GM12878 (cell line): ENCODE data around the gene LYSMD1. TPM values are rescaled to one million over a fixed set of nuclear protein-coding genes. Genes with fewer than 3 reads are reported as not detected.
A peak's percentile ranks its signal among the peaks of the same experiment; 100 is the strongest.

Experiments
- ATF7 ChIP-seq: fragments of 450-650 bp; IDR thresholded peaks from 2 replicates; pipeline ENCODE4 v1.6.1; 2016; ENCODE audit warnings: low read depth, mild to moderate bottlenecking
- CBX5 ChIP-seq: sonication (generic); IDR thresholded peaks from 2 replicates; pipeline ENCODE4 v1.6.1; 2016; ENCODE audit warnings: low read depth, moderate library complexity, mild to moderate bottlenecking, inconsistent platforms
- EP300 ChIP-seq, 2 experiments: fragments of 150-350 bp in 1 of 2; IDR thresholded peaks; 2 replicates each; pipeline ENCODE4 v1.6.1; 2011 to 2012; ENCODE audit warnings: low read depth in 2 of 2, low read length in 2 of 2, borderline replicate concordance in 1 of 2, improper control_type of control experiment in 1 of 2, inconsistent platforms in 1 of 2; ENCODE audit not compliant: control insufficient read depth in 1 of 2
- ETV6 ChIP-seq, 2 experiments: fragments of 450-650 bp in 1 of 2; IDR thresholded peaks in 1 of 2; conservative IDR thresholded peaks in 1 of 2; 2 replicates each; pipeline ENCODE4 v1.6.1; 2014; ENCODE audit warnings: antibody characterized with exemption in 1 of 2, borderline replicate concordance in 1 of 2, low read depth in 1 of 2, mild to moderate bottlenecking in 1 of 2, moderate library complexity in 1 of 2
- FOS ChIP-seq: IDR thresholded peaks from 3 replicates; pipeline ENCODE4 v1.6.1; 2011; ENCODE audit warnings: borderline replicate concordance; ENCODE audit not compliant: insufficient read length; ENCODE audit errors: extremely low read depth
- KLF5 ChIP-seq: fragments of 450-650 bp; IDR thresholded peaks from 2 replicates; pipeline ENCODE4 v1.6.1; 2014; ENCODE audit warnings: mild to moderate bottlenecking; ENCODE audit not compliant: partially characterized antibody
- MEF2A ChIP-seq: IDR thresholded peaks from 2 replicates; pipeline ENCODE4 v1.6.1; 2011; ENCODE audit warnings: low read depth, mild to moderate bottlenecking, low read length, moderate library complexity; ENCODE audit not compliant: insufficient read depth
- MEF2B ChIP-seq: fragments of 450-650 bp; IDR thresholded peaks from 2 replicates; pipeline ENCODE4 v1.6.1; 2018; ENCODE audit warnings: mild to moderate bottlenecking, moderate library complexity; ENCODE audit not compliant: partially characterized antibody, poor library complexity, severe bottlenecking
- MLLT1 ChIP-seq: fragments of 450-650 bp; IDR thresholded peaks from 2 replicates; pipeline ENCODE4 v1.6.1; 2016; ENCODE audit warnings: mild to moderate bottlenecking
- MTA2 ChIP-seq: fragments of 450-650 bp; IDR thresholded peaks from 2 replicates; pipeline ENCODE4 v1.6.1; 2016; ENCODE audit warnings: low read depth, mild to moderate bottlenecking, moderate library complexity
- NFYA ChIP-seq: IDR thresholded peaks from 2 replicates; pipeline ENCODE4 v1.6.1; 2011; ENCODE audit warnings: low read depth, mild to moderate bottlenecking, low read length, improper control_type of control experiment, borderline replicate concordance
- NKRF ChIP-seq: fragments of 450-650 bp; conservative IDR thresholded peaks from 2 replicates; pipeline ENCODE4 v1.6.1; 2017; ENCODE audit warnings: mild to moderate bottlenecking, moderate library complexity
- NRF1 ChIP-seq: conservative IDR thresholded peaks from 2 replicates; pipeline ENCODE4 v1.6.1; 2011; ENCODE audit warnings: mild to moderate bottlenecking, low read depth, low read length, improper control_type of control experiment
- RB1 ChIP-seq: fragments of 450-650 bp; formaldehyde crosslinking; IDR thresholded peaks from 2 replicates; pipeline ENCODE4 v1.6.1; 2017; ENCODE audit warnings: mild to moderate bottlenecking, borderline replicate concordance
- SMC3 ChIP-seq: IDR thresholded peaks from 2 replicates; pipeline ENCODE4 v1.6.1; 2011; ENCODE audit warnings: low read length, improper control_type of control experiment, borderline replicate concordance
- SP1 ChIP-seq: IDR thresholded peaks from one replicate; pipeline ENCODE4 v1.6.1; 2011; ENCODE audit warnings: low read depth, low read length
- SPI1 ChIP-seq: IDR thresholded peaks from 2 replicates; pipeline ENCODE4 v1.6.1; 2011; ENCODE audit warnings: low read depth, mild to moderate bottlenecking, low read length, moderate library complexity, borderline replicate concordance; ENCODE audit not compliant: insufficient read depth
- SREBF2 ChIP-seq: IDR thresholded peaks from 2 replicates; pipeline ENCODE4 v1.6.1; 2012; ENCODE audit warnings: mild to moderate bottlenecking, low read length
- STAT1 ChIP-seq: fragments of 450-650 bp; conservative IDR thresholded peaks from 2 replicates; pipeline ENCODE4 v1.6.1; 2014; ENCODE audit warnings: antibody characterized with exemption, mild to moderate bottlenecking
- SUZ12 ChIP-seq: fragments of 200-600 bp; sonication (generic); IDR thresholded peaks from one replicate; pipeline ENCODE4 v1.6.1; 2018; ENCODE audit warnings: antibody characterized with exemption, mild to moderate bottlenecking; ENCODE audit not compliant: unreplicated experiment
- TCF12 ChIP-seq: IDR thresholded peaks from 2 replicates; pipeline ENCODE4 v1.6.1; 2011; ENCODE audit warnings: low read depth, mild to moderate bottlenecking, low read length
- TCF7 ChIP-seq: IDR thresholded peaks from 2 replicates; pipeline ENCODE4 v1.6.1; 2014; ENCODE audit warnings: antibody characterized with exemption, borderline replicate concordance
- ZBED1 ChIP-seq: IDR thresholded peaks from 2 replicates; pipeline ENCODE4 v1.6.1; 2016; ENCODE audit warnings: borderline replicate concordance
- ZNF217 ChIP-seq: fragments of 450-650 bp; IDR thresholded peaks from 2 replicates; pipeline ENCODE4 v1.6.1; 2017; ENCODE audit warnings: antibody characterized with exemption, mild to moderate bottlenecking
- ZNF24 ChIP-seq: fragments of 450-650 bp; IDR thresholded peaks from 2 replicates; pipeline ENCODE4 v1.6.1; 2017; ENCODE audit warnings: antibody characterized with exemption, mild to moderate bottlenecking
- polyA plus RNA-seq, 11 experiments: library from polyadenylated mRNA; depleted of rRNA in 4 of 11; unstranded in 6 of 11; stranded (reverse) in 5 of 11; fragments of >200 nt; fragmentation: Nextera tagmentation in 4 of 11; fragmentation: Illumina TruSeq in 1 of 11; extraction: Ambion mirVana in 4 of 11; extraction: Trizol in 1 of 11; gene quantifications; 1 replicate in 1 of 11; 2 replicates in 10 of 11; pipeline versions ENCODE4 v1.2.1 to v1.2.3, GENCODE V29; 2011 to 2016; ENCODE audit warnings: inconsistent platforms in 2 of 11, missing spikeins in 2 of 11, low read depth in 1 of 11
- total RNA-seq, 4 experiments: library from RNA; depleted of rRNA in 3 of 4; stranded (reverse); fragments of >200 nt in 3 of 4; fragmentation: Illumina TruSeq in 1 of 4; extraction: Trizol in 1 of 4; gene quantifications; 2 replicates each; pipeline versions ENCODE4 v1.2.1 to v1.2.3, GENCODE V29; 2013 to 2021
- TF ChIP-seq, protein P1 (sequence below): IDR thresholded peaks from 2 replicates; pipeline ENCODE4 v1.6.1; 2012; ENCODE audit warnings: low read depth, low read length, improper control_type of control experiment

The LYSMD1 gene
- total and polyA plus RNA-seq, 10 of the 15 experiments (the other 5 are each of a cell fraction or from before 2014, with no cell fraction given), result 0.80 to 10.4 (median 6.5) TPM

DNA sequence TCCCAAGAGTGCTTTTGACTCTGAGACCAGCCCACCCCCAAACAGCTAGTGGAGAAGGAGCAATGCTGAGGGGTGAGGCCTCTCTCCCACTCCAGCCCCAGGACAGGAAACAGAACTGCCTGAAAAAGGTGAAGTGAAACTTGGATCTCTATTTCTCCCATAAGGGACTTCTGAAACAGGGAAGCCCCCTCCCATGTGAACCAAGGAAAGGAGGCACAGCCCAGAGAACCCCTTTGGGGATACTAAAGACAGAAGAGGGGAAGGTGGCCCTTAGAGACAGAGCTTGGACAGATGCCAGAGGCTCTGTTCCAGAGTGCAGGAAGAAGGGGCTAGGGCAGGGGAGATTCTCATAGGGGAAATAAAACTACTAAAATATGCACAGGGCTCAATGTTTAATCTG lies 6.3 kb downstream of the LYSMD1 start (continued):
- TF ChIP-seq NKRF (no peak), ZNF24 (no peak), ZNF217 (no peak), SPI1 (peak; percentile 84), FOS (no peak), TCF7 (no peak), KLF5 (no peak), SP1 (no peak), SREBF2 (no peak), MLLT1 (no peak), STAT1 (no peak), NFYA (no peak), SMC3 (no peak), NRF1 (no peak), MEF2B (peak; percentile 71), MTA2 (no peak), CBX5 (no peak), SUZ12 (no peak), ZBED1 (no peak), MEF2A (no peak), RB1 (no peak), EP300 (IDR thresholded peaks at IDR 0.05; ENCODE audit: borderline replicate concordance in 1 of 2, control insufficient read depth in 1 of 2, low read depth in 2 of 2, low read length in 2 of 2) (no peak), ETV6 (conservative IDR thresholded peaks at IDR 0.05 in 1 of 2, IDR thresholded peaks at IDR 0.05 in 1 of 2; ENCODE audit: borderline replicate concordance in 1 of 2, low read depth in 1 of 2) (no peak), ATF7 (no peak), TCF12 (no peak)
- TF ChIP-seq, protein P1, sequence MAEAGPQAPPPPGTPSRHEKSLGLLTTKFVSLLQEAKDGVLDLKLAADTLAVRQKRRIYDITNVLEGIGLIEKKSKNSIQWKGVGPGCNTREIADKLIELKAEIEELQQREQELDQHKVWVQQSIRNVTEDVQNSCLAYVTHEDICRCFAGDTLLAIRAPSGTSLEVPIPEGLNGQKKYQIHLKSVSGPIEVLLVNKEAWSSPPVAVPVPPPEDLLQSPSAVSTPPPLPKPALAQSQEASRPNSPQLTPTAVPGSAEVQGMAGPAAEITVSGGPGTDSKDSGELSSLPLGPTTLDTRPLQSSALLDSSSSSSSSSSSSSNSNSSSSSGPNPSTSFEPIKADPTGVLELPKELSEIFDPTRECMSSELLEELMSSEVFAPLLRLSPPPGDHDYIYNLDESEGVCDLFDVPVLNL, result no peak
